Activated CD8-positive, alpha-beta memory T cell treated with anti-CD3 and anti-CD28 coated beads, Interleukin-2, amount 50 U/mL, for 1 hour (primary cell): Measurements from ENCODE around the gene C1QTNF6.

Experiments
- DNase-seq: peaks from one replicate; pipeline ENCODE4 v3.0.0-alpha.2; 2020; ENCODE audit errors: extremely low read depth

Gene C1QTNF6

GRCh38 chr22:37141971-37142370 lies 46.1 kb downstream of the C1QTNF6 start:
- no peak for DNase-seq

DNA sequence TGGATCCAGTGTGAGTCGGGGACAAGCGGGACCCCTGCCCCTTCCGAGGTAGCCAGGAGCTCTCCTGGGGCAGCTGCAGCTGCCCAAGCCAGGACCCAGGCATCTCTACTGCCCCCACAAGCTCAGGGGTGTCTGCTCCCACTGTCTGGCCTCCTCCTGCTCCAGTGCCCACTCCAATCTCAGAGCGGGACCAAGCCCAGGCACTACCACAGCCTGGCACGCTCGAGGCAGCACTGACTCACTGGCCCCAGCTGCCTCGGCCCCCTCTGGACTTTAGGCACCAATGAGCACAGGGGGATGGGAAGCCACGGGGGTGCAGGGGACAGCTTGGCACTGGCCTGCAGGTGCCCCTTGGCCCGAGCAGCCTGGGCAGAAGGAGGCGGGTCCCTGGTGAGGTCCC lies 46.6 kb downstream of the C1QTNF6 start:
- DNase-seq = no peak

DNA sequence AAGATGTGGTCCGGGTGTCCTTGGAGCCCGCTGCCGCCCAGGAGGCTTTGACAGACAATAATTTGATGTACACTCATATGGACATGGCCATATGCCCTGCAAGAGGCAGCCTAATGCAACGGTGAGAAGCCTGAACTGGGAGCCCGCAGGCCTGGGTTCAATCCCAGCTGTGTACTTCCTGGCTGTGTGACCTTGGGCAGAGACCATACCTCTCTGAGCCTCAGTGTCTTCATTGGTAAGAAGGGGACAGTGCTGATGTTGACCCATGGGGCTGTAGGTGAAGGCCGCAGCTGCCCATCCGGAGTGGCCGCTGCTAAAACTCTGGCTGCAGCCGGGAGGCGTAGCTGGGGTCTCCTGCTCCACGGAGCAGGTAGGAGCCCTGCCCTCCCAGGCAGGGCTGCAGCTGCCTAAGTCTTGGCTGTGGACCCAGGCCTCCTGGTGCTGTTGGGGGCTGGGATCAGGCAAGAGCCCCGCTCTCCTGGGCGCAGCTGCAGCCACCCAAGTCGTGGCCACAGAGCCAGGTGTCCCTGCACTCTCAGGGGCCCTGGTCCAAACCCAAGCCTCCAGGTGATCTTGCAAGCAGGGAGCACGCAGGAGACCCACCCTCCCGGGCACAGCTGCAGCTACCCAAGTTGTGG lies 47.2 kb downstream of the C1QTNF6 start:
- DNase-seq = no peak

DNA sequence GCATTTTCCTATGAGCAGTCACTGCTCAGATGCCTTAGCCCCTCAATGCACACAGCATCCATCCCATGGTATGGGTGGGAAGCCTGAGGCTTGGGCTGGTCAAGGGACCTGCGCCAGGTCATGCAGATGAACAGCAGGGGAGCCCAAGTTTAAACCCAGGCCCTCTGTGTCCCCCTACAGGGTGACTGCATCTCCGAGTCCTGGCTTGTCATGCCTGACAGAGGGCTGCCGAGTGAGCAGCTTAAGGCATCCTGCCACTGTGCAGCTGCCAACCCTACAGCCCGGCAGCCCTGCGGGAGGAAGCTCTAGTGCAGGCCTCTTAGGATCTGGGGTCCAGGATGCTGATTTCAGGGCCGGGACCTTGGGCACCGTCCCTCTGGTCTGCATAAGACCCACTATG lies 48.3 kb downstream of the C1QTNF6 start:
- DNase-seq = no peak

GRCh38 chr22:37138849-37139561 lies 49.0 kb downstream of the C1QTNF6 start:
- no peak for DNase-seq

DNA sequence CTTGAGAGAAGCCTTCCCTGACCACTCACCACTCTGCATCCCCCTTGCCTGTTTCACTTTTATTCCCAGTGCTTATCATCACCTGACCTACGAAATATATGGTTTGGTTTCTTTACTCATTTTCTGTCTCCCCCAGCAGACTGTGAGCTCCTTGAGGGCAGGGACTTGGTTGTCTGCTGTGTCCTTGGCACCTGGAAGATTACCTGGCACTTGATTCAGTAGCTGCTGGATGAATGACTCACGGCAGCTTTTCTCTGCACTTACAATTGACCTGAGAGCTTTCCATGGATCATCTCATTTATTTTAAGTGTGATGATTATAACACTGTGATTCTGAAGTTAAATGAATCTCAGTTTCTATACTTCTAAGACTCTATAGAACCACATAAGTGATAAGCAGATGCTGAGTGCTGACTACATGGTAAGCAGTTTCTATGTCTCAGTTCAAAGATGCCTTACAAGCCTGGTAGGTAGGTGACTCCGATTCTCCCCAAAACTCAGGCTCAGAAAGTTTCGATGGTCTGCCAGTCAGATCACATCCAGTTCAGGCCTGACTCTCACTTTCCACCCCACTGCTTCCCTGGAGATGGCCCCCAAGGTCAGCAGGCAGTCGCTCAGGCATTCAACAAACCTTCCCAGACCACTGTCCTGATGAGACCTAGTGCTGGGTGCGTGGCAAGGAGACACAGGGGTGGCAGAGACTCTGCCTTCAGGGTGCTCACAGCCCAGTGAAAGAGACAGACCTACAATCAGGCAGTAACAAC lies 50.0 kb downstream of the C1QTNF6 start:
- DNase-seq = no peak

DNA sequence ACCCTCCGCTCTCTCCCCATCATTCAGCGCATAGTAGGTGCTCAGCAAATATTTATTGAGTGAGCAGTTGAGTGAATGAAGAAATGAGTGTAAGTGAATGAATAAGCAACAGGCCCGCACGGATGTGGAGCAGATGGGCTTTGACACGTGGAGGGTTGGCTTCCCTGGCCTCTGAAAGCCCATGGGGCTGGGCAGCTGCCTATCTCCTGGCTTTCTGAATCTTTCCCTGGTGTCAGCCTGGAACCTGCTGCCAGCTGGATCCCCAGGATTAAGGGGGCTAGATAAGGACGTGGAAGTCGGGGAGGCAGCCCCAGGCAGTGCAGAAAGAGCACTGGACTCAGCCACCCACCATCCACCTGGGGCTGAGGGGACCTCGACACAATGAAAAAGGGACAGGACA lies 50.9 kb downstream of the C1QTNF6 start:
- no peak for DNase-seq

DNA sequence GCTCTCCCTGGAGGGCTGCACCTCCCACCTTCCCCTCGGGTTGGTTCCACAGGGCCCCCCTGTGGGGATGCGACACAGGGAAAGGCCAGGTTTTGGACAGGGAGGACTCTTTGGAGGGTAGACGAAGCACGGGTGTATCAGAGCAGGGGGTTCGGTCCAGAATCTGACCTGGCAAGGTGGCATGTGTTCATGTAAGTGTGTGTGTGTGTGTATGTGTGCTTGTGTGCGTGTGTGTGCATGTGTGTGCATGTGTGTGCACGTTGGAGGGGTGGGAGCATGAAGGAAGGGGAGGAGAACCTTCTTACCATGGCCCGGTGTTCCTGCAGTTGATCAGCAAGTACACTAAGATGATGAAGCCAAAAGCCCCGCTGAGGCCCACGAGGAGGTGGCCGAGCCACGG lies 53.0 kb downstream of the C1QTNF6 start:
- DNase-seq = no peak

GRCh38 chr22:37133304-37134018 lies 54.6 kb downstream of the C1QTNF6 start:
- DNase-seq = no peak

GRCh38 chr22:37132773-37133172 lies 55.3 kb downstream of the C1QTNF6 start:
- DNase-seq = no peak
